CD4-positive, alpha-beta T cell treated with Interleukin-6 at 100 ng/mL for 8 hours (primary cell): ENCODE data around the gene FNDC10.
"Not testable (repeated sequence)": the region's sequence is repeated elsewhere in the genome, so short reads cannot be mapped to it uniquely, and the experiment has no call there.

ENCODE experiments used
- DNase-seq: peaks from one replicate; pipeline ENCODE4 v3.0.0-alpha.2; 2020; ENCODE audit warnings: mixed read lengths, low spot score

The FNDC10 gene

DNA sequence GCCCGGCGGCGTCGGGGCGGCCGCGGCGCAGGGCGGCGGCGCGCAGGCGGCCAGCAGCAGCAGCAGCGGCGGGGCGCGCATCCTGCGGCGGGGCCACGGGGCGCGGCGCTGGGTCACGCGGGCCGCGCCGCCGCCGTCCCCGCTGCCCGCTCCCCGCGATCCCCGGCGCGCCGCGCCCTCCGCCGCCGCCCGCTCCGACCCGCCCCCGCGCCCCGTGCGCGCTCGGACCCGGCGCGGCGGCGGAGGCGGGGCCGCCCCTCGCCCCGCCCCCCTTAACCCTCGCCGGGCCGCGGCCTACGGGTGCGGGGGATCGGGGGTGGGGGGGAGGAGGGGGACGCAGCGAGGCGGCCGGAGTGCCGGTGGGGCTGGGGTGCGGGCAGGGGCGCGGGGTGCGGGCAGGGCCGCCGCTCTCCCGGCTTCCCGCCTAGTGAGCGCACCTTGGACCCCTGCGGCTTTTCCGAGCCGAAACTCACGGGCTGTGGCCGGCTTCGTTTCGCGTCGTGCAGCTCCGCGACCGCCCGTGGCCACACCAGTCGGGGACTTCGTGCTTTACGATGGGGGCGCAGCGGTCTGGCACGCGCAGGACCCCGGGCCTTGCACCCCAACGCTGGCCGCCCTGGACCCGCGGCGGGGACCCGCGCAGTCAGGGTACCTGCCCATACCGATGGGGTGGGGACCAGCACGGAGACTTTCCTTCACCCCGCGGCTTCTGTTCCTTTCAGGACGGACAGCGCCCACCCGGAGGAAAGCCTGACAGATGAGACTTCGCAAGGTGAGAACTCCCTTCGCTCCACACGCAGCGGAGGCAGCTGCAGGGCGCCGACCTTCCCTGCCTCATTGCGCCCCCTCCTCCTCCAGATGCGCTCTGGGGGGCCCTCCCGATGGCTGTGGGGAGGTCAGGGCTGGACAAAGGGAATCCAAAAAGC lies at the start of gene FNDC10:
Gene FNDC10 (minus strand): TSS at position 201 of the 926 bp plus-strand sequence. CDS start 120 bp downstream, at position 81.
- DNase-seq, result no peak

GRCh38 chr1:1648265-1648664 lies 48.3 kb upstream of the FNDC10 start:
- DNase-seq, result not testable (repeated sequence)

GRCh38 chr1:1647567-1648241 lies 47.8 kb upstream of the FNDC10 start:
- DNase-seq, result not testable (repeated sequence)

- DNase-seq, result not testable (repeated sequence)
These were observed 46.4 kb upstream of the FNDC10 start for GRCh38 chr1:1646326-1646725.

DNA sequence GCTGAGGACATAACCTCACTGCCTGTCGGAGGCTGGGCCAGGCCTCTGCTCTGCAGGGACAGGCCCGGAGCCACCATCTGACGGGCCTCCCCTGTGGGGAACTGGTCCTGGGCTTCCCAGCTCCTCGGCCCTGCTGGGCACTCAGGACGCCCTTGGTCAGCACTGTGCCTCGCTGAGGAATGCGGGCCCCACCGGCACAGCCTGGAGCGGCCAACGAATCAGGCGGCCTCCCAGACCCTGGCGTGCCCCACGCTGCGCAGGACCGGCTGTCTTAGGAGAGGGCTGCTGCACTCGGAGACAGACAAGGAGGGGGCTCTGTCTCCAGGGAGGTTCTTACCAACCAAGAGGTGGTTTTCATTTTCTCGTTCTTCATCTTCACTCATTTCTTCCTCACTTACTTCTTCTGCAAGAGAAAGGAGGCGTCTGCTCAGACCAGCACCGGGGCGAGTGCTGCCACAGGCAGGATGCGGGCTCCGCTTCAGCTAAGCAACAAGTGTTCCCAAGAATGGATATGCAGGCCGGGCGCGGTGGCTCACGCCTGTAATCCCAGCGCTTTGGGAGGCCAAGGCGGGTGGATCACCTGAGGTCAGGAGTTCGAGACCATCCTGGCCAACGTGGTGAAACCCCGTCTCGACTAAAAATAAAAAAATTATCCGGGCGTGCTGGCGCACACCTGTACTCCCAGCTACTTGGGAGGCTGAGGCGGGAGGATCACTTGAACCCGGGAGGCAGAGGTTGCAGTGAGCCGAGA lies 41.0 kb upstream of the FNDC10 start:
- not testable (repeated sequence) for DNase-seq

- DNase-seq, result not testable (repeated sequence)
These were observed 40.1 kb upstream of the FNDC10 start for GRCh38 chr1:1640081-1640480.

DNA sequence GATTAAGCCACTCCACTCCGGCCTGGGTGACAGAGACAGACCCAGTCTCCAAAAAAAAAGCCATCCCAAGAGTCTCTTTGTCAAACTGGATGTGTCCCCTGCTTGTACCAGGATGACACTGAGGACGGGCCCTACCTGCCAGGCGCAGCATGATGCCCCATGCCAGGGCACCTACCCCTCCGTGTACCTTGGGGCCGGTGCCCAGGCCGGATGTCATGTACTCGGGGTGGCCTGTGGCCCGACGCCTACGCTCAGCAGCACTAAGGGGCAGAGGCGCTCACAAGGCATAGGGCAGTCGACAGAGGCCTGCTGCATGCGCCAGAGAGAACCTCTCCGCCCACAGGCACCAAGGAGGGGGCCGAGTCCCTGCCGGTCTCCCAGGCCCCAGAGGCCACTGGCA lies 39.4 kb upstream of the FNDC10 start:
- DNase-seq, result not testable (repeated sequence)

- DNase-seq, result not testable (repeated sequence)
These were observed 38.6 kb upstream of the FNDC10 start for GRCh38 chr1:1638528-1638927.

DNA sequence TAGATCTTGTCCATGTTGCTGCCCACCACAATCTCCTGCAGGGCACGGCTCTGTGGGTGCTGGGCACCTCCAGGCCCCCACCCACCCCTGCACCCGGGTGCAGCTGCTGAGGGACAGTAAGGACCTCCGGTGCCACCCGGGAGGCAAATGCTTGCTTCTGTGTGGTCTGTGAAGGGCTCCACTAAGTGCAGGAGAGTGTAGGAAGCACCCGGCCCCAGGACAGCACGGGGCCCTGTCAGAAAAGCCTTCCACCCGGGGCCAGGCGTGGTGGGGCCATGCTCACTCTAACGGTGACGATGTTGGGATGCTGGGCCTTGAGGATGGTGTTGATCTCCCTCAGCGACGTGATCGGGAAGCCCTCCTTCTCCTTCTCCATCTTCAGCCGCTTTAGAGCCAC lies 37.5 kb upstream of the FNDC10 start:
- not testable (repeated sequence) for DNase-seq

DNA sequence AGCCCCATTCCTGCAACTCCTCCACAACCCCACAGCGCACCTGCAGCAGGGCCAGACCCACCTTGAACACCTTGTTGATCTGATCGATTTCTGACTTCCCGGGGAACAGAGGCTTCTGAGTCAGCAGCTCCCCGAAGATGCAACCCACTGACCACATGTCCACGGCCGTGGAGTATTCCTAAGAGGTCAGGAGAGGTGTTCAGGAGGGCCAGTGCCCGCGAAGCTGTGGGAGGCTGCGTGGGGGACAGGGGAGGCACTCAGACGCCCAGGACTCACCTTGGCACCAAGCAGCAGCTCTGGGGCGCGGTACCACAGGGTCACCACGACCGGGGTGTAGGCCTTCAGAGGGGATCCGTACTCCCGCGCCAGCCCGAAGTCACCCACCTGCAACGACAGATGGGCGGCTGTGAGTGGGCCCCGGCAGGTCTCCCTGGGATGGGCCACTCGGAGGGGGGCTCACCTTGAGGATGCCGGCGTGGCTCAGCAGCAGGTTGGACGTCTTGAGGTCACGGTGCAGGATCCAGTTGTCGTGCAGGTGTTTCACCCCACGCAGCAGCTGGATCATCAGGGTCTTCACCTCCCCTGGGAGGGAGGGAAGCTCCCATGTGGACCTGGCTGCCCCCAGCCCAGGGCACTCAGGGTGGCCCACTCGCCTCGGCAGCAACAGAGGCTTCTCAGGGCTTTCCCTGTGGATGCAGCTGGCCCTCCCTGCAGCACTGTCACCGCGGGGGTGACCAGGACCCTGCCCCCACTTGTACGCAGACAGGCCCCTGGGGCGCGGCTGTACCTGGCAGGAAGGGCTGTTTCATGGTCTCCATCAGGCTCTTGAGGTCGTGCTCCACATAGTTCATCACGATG lies 36.9 kb upstream of the FNDC10 start:
- DNase-seq, result not testable (repeated sequence)

- not testable (repeated sequence) for DNase-seq
These were observed 34.7 kb upstream of the FNDC10 start for GRCh38 chr1:1634613-1635012.

- DNase-seq, result not testable (repeated sequence)
These were observed 33.5 kb upstream of the FNDC10 start for GRCh38 chr1:1633409-1633808.

- no peak for DNase-seq
These were observed 32.0 kb upstream of the FNDC10 start, which contains the start of gene MMP23B for GRCh38 chr1:1631782-1632420. Gene MMP23B (plus strand): TSS chr1:1632173. CDS start chr1:1632219, 46 bp downstream.

DNA sequence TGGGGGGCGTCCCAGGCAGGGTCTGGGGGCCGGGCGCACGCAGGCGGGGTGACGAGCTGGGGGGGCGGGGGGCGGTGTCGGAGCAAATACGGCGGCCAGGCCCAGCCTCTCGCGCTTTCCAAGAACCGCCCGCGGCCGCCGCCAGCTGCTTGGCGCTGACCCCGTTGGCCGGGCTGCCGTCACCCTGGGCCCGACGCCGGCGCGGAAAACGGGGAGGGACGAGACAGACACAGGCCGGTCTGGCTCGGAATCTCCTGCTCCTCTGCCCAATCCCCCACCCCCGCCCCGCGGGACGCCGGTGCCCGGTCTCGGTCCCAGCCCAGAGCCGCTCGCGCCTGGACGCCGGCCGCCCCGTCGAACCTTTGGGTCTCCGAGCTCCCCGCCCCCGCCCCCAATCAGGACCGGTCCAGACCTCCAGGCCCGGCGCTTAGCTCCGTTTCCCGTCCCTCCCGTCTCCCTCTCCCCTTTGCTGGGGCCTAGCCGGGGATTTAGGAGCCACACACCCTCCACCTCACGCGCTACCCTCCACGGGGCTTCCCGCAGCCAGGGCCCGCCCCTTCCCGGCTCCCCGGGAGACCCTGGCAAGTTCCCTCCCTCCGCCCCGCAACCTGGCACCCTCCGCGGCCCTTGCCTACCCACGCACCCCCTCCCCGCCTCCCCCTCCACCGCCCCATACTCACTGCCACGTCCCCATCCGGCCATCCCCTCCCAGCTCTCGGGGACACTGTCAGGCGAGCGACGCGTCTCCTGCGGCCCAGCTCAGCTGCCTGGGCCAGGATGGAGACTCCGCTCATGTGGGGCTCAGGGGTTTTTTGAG lies 31.2 kb upstream of the FNDC10 start:
- no peak for DNase-seq

DNA sequence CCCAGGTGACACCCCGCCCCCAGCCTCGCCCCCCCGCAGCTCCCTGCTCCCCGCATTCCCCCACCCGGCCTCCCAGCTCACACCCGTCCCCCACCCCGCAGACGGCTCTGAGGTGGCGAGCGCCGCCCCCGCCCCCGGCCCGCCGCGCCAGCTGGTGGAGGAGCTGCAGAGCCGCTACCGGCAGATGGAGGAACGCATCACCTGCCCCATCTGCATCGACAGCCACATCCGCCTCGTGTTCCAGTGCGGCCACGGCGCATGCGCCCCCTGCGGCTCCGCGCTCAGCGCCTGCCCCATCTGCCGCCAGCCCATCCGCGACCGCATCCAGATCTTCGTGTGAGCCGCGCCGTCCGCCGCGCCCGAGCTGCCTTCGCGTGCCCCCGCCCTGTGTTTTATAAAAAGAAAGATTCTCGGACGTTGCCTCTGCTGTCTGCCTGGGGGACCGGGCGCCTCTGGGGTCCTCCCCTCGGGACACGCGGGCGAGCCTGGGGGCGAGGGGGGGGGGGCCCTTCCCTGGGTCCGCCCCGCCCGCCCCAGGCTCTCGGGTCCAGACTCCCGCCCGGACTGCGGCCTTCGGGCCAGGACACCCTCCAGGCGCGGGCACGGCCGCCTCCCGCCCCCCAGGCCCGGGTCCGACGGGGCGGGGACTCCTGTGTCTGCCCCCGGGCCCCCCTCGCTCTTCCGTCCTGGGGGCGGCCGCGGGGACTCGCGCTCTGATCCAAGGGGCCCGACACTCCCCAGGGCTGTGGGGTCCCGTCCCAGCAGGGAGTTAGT lies 30.4 kb upstream of the FNDC10 start:
- DNase-seq, result peak; percentile 95

GRCh38 chr1:1629430-1630190 lies 29.7 kb upstream of the FNDC10 start:
- peak; percentile 87 for DNase-seq

DNA sequence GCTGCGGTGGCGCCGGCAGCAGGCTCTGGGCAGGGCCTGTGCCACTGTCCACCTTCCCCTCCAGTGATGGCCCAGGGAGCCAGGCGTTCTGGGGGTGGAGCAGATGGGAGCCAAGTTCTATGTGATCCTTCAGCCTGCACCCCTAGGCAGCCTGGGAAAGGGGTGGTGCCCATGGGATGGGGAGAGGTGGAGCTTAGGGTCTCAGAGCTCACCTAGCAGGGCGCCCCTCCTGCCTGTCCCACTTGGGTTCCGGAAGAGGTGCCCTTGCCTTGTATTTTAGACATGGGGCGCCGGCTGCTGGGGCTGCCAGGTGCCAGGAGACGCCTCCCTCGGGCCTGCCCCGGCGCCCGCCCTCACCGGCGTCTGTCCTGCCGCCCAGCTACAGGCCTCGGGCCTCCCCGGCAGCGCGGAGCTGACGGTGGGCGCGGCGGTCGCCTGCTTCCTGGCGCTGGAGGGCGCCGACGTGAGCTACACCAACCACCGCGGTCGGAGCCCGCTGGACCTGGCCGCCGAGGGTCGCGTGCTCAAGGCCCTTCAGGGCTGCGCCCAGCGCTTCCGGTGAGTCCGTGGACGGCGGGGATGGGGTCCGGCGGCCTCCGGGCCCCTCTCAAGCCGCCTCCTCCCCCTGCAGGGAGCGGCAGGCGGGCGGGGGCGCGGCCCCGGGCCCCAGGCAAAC lies 29.0 kb upstream of the FNDC10 start:
- DNase-seq, result peak; percentile 37
